Fibroblast of upper back skin (primary cell): ENCODE data around the gene SLC29A2.

Experiments
- DNase-seq: peaks from one replicate; pipeline ENCODE4 v3.0.0-alpha.2; 2013

The SLC29A2 gene

GRCh38 chr11:66346476-66347424, 24.8 kb downstream of the SLC29A2 start:
- DNase-seq = no peak

- no peak for DNase-seq
These were observed 26.3 kb downstream of the SLC29A2 start for GRCh38 chr11:66345316-66345649.

- DNase-seq = peak; percentile 96
These were observed 26.8 kb downstream of the SLC29A2 start, which contains the start of gene BRMS1 for GRCh38 chr11:66344550-66345315. Gene BRMS1, minus strand, starts transcription at chr11:66345104. Its CDS starts 2,870 bp downstream, at chr11:66342234.

- no peak for DNase-seq
These were observed 28.4 kb downstream of the SLC29A2 start for GRCh38 chr11:66343176-66343575.

- no peak for DNase-seq
These were observed 29.9 kb downstream of the SLC29A2 start for GRCh38 chr11:66341502-66342126.

GRCh38 chr11:66340596-66341501, 30.7 kb downstream of the SLC29A2 start:
- no peak for DNase-seq

GRCh38 chr11:66339686-66340483, 31.7 kb downstream of the SLC29A2 start:
- no peak for DNase-seq

GRCh38 chr11:66339162-66339675, 32.3 kb downstream of the SLC29A2 start:
- no peak for DNase-seq

- DNase-seq = no peak
These were observed 33.0 kb downstream of the SLC29A2 start for GRCh38 chr11:66338276-66339161.

- DNase-seq = no peak
These were observed 34.3 kb downstream of the SLC29A2 start for GRCh38 chr11:66337103-66337899.

- peak; percentile 91 for DNase-seq
These were observed 35.1 kb downstream of the SLC29A2 start, which contains the start of gene RIN1 for GRCh38 chr11:66336234-66337102. Gene RIN1, minus strand, starts transcription at chr11:66336434. Its CDS starts 32 bp downstream, at chr11:66336402.

- peak; percentile 54 for DNase-seq
These were observed 35.9 kb downstream of the SLC29A2 start for GRCh38 chr11:66335531-66336233.

GRCh38 chr11:66334605-66335442, 36.7 kb downstream of the SLC29A2 start:
- DNase-seq = no peak

- no peak for DNase-seq
These were observed 37.5 kb downstream of the SLC29A2 start for GRCh38 chr11:66333896-66334604.

GRCh38 chr11:66333220-66333877, 38.2 kb downstream of the SLC29A2 start:
- DNase-seq = no peak
